Caco-2 (cell line): ENCODE results near the gene RAMP3. TPM values are rescaled to one million over a fixed set of nuclear protein-coding genes. Genes with fewer than 3 reads are reported as not detected.

ENCODE experiments used
- BruUV-seq: library from RNA; stranded (reverse); fragments of 400-500 nt; replicated peaks from 2 replicates; lab custom pipeline; 2021; lab: Mats Ljungman, UMichigan
- CTCF ChIA-PET: fragments of 300-600 bp; sonication (Branson Sonifier 250); formaldehyde crosslinking; loops from one replicate; lab custom pipeline; 2022; ENCODE audit warnings: antibody characterized with exemption; lab: Charles Lee
- POLR2A ChIA-PET: fragments of 300-600 bp; sonication (Branson Sonifier 250); formaldehyde crosslinking; loops from one replicate; lab custom pipeline; 2022; ENCODE audit warnings: antibody characterized with exemption; lab: Charles Lee
- DNase-seq, 2 experiments: peaks; one replicate each; pipeline versions ENCODE4 v3.0.0 to v3.0.0-alpha.2; 2020 to 2022
- H3K27me3 ChIP-seq: replicated peaks from 2 replicates; pipeline ENCODE4 v1.6.0; 2011; ENCODE audit warnings: low read length; ENCODE audit not compliant: control insufficient read depth, insufficient read depth
- H3K36me3 ChIP-seq: 2 replicates; pipeline ENCODE4 v1.5.1; 2011; ENCODE audit warnings: low read length; ENCODE audit not compliant: control insufficient read depth, insufficient read depth
- H3K4me1 ChIP-seq: fragments of 250-450 bp; sonication (Bioruptor Pico); 2 replicates; pipeline ENCODE4 v1.5.1; 2020; ENCODE audit warnings: mild to moderate bottlenecking
- H3K4me3 ChIP-seq: 2 replicates; pipeline ENCODE4 v1.5.1; 2011; ENCODE audit warnings: low read depth, mild to moderate bottlenecking, control low read depth, low read length
- H3K9me3 ChIP-seq: fragments of 250-450 bp; sonication (Bioruptor Pico); 2 replicates; pipeline ENCODE4 v1.5.1; 2020; ENCODE audit warnings: mild to moderate bottlenecking, moderate library complexity
- H3K27ac Mint-ChIP-seq: one replicate; pipeline ENCODE4 v1.8.0; 2022; ENCODE audit warnings: mixed read lengths; ENCODE audit not compliant: unreplicated experiment
- H3K27me3 Mint-ChIP-seq: one replicate; pipeline ENCODE4 v1.8.0; 2022; ENCODE audit warnings: mixed read lengths; ENCODE audit not compliant: insufficient read depth, unreplicated experiment
- H3K36me3 Mint-ChIP-seq: one replicate; pipeline ENCODE4 v1.8.0; 2022; ENCODE audit warnings: mild to moderate bottlenecking, mixed read lengths; ENCODE audit not compliant: insufficient read depth, unreplicated experiment
- H3K4me1 Mint-ChIP-seq: one replicate; pipeline ENCODE4 v1.8.0; 2022; ENCODE audit warnings: low read depth, mixed read lengths; ENCODE audit not compliant: unreplicated experiment
- H3K4me3 Mint-ChIP-seq: one replicate; pipeline ENCODE4 v1.8.0; 2022; ENCODE audit warnings: mild to moderate bottlenecking, moderate library complexity, mixed read lengths; ENCODE audit not compliant: unreplicated experiment
- H3K9me3 Mint-ChIP-seq: one replicate; pipeline ENCODE4 v1.8.0; 2022; ENCODE audit warnings: mixed read lengths; ENCODE audit not compliant: unreplicated experiment
- CTCF ChIP-seq, 2 experiments: fragments of 200-600 bp in 1 of 2; IDR thresholded peaks; 1 replicate in 1 of 2; 2 replicates in 1 of 2; pipeline versions ENCODE4 v1.5.1 to v1.8.0; 2011 to 2022; ENCODE audit warnings: antibody characterized with exemption in 1 of 2, control low read depth in 1 of 2, inconsistent platforms in 1 of 2, low read depth in 1 of 2, low read length in 1 of 2, mild to moderate bottlenecking in 1 of 2, moderate library complexity in 1 of 2; ENCODE audit not compliant: insufficient read depth in 1 of 2, severe bottlenecking in 1 of 2, unreplicated experiment in 1 of 2
- intact Hi-C: fragments of 100-400 bp; cut with micrococcal nuclease; formaldehyde crosslinking; loops from one replicate; pipeline ENCODE4 v1.10.0; 2022; ENCODE audit not compliant: unreplicated experiment
- total RNA-seq: library from RNA; stranded (reverse); gene quantifications from 2 replicates; pipeline ENCODE4 v1.2.3, GENCODE V29; 2022

Gene RAMP3
- total RNA-seq, 1 experiment from 2014 or later = not detected

GRCh38 chr7:45161138-45161537 lies 3.5 kb downstream of the RAMP3 start:
- peaks cover 21% of the 10 kb centered on the region for H3K27me3 Mint-ChIP-seq

GRCh38 chr7:45161842-45162241 lies 4.3 kb downstream of the RAMP3 start:
- Histone ChIP-seq H3K36me3 (no peaks in the 10 kb centered on the region), H3K4me3 (no peak overlapping the region), H3K27me3 (no peaks in the 10 kb centered on the region; the same call in 1 of the 2 replicates), H3K4me1 (no peaks in the 10 kb centered on the region), H3K9me3 (no peaks in the 10 kb centered on the region)
- peaks cover 9% of the 10 kb centered on the region for H3K9me3 Mint-ChIP-seq
- DNase-seq = no peak
- TF ChIP-seq CTCF (IDR thresholded peaks at IDR 0.05; ENCODE audit: insufficient read depth in 1 of 2, low read depth in 1 of 2, low read length in 1 of 2, severe bottlenecking in 1 of 2, unreplicated experiment in 1 of 2) = no peak
- H3K4me1 Mint-ChIP-seq = no peaks in the 10 kb centered on the region
- POLR2A ChIA-PET = no interaction called here
- intact Hi-C loops = no loop called here
- H3K27ac Mint-ChIP-seq = no peak overlapping the region
- no TSS peak for BruUV-seq
- no peaks in the 10 kb centered on the region for H3K36me3 Mint-ChIP-seq
- H3K27me3 Mint-ChIP-seq = peaks cover 21% of the 10 kb centered on the region
- H3K4me3 Mint-ChIP-seq = no peak overlapping the region
- CTCF ChIA-PET = interaction anchor here (1.4 kb wide), 1 partner anchor 99 kb away, joined by 3 read pairs; no protein-coding TSS in a partner anchor

More at GRCh38 chr7:45161138-45161537, 3.5 kb downstream of the RAMP3 start:
- POLR2A ChIA-PET = no interaction called here
- Mint-ChIP-seq H3K4me1 (no peaks in the 10 kb centered on the region), H3K9me3 (peaks cover 9% of the 10 kb centered on the region), H3K4me3 (no peak overlapping the region), H3K36me3 (no peaks in the 10 kb centered on the region), H3K27ac (no peak overlapping the region)
- H3K36me3 ChIP-seq = no peaks in the 10 kb centered on the region
- no peaks in the 10 kb centered on the region for H3K9me3 ChIP-seq
- no peaks in the 10 kb centered on the region; the same call in 1 of the 2 replicates for H3K27me3 ChIP-seq
- H3K4me1 ChIP-seq = no peaks in the 10 kb centered on the region
- BruUV-seq = no TSS peak
- intact Hi-C loops = no loop called here
- DNase-seq = no peak
- CTCF ChIA-PET = interaction anchor here (1.4 kb wide), 1 partner anchor 100 kb away, joined by 3 read pairs; no protein-coding TSS in a partner anchor
- no peak for TF ChIP-seq CTCF (IDR thresholded peaks at IDR 0.05; ENCODE audit: insufficient read depth in 1 of 2, low read depth in 1 of 2, low read length in 1 of 2, severe bottlenecking in 1 of 2, unreplicated experiment in 1 of 2)
- no peak overlapping the region for H3K4me3 ChIP-seq

GRCh38 chr7:45162311-45162845 lies 4.8 kb downstream of the RAMP3 start:
- Histone ChIP-seq H3K27me3 (no peaks in the 10 kb centered on the region; the same call in 1 of the 2 replicates), H3K4me3 (no peak overlapping the region), H3K9me3 (no peaks in the 10 kb centered on the region), H3K36me3 (no peaks in the 10 kb centered on the region), H3K4me1 (no peaks in the 10 kb centered on the region)
- no peak for TF ChIP-seq CTCF (IDR thresholded peaks at IDR 0.05; ENCODE audit: insufficient read depth in 1 of 2, low read depth in 1 of 2, low read length in 1 of 2, severe bottlenecking in 1 of 2, unreplicated experiment in 1 of 2)
- Mint-ChIP-seq H3K27me3 (peaks cover 21% of the 10 kb centered on the region), H3K27ac (no peak overlapping the region), H3K9me3 (peaks cover 9% of the 10 kb centered on the region), H3K36me3 (no peaks in the 10 kb centered on the region), H3K4me1 (no peaks in the 10 kb centered on the region), H3K4me3 (no peak overlapping the region)
- no TSS peak for BruUV-seq
- ChIA-PET POLR2A (no interaction called here), CTCF (interaction anchor here (1.4 kb wide), 1 partner anchor 98 kb away, joined by 3 read pairs; no protein-coding TSS in a partner anchor)
- DNase-seq = no peak
- intact Hi-C loops = no loop called here
